Astrocyte (in vitro differentiated cells and primary cell): ENCODE results near the gene SBNO2. TPM values are rescaled to one million over a fixed set of nuclear protein-coding genes. Genes with fewer than 3 reads are reported as not detected.

Experiments used
- DNase-seq: peaks from one replicate; pipeline ENCODE4 v3.0.0-alpha.2; 2010; ENCODE audit warnings: low read depth
- FAIRE-seq: peaks from 2 replicates; lab custom pipeline; 2011; peaks lifted over from hg19 to GRCh38; lab: Jason Lieb, UNC
- H2AFZ ChIP-seq: 2 replicates; pipeline ENCODE4 v1.6.0; 2012; ENCODE audit warnings: low read depth, low read length, inconsistent platforms
- H3K27ac ChIP-seq: 2 replicates; pipeline ENCODE4 v1.5.1; 2011; ENCODE audit warnings: low read depth, low read length, inconsistent platforms
- H3K27me3 ChIP-seq: 2 replicates; pipeline ENCODE4 v1.6.0; 2011; ENCODE audit warnings: low read length, inconsistent platforms; ENCODE audit not compliant: insufficient read depth
- H3K36me3 ChIP-seq: 2 replicates; pipeline ENCODE4 v1.5.1; 2011; ENCODE audit warnings: low read length, inconsistent platforms; ENCODE audit not compliant: insufficient read depth
- H3K4me1 ChIP-seq: 2 replicates; pipeline ENCODE4 v1.5.1; 2011; ENCODE audit warnings: low read length, inconsistent platforms; ENCODE audit not compliant: insufficient read depth
- H3K4me2 ChIP-seq: 2 replicates; pipeline ENCODE4 v1.6.0; 2012; ENCODE audit warnings: low read length, inconsistent platforms
- H3K4me3 ChIP-seq: 2 replicates; pipeline ENCODE4 v1.5.1; 2011; ENCODE audit warnings: low read depth, mild to moderate bottlenecking, low read length, inconsistent platforms; ENCODE audit not compliant: insufficient read depth
- H3K79me2 ChIP-seq: 2 replicates; pipeline ENCODE4 v1.6.0; 2012; ENCODE audit warnings: mild to moderate bottlenecking, low read length, inconsistent platforms; ENCODE audit not compliant: insufficient read depth
- H3K9ac ChIP-seq: 2 replicates; pipeline ENCODE4 v1.6.0; 2012; ENCODE audit warnings: mild to moderate bottlenecking, low read length, inconsistent platforms
- H3K9me3 ChIP-seq: 2 replicates; pipeline ENCODE4 v1.5.1; 2012; ENCODE audit warnings: low read depth, mild to moderate bottlenecking, low read length, inconsistent platforms; ENCODE audit not compliant: insufficient read depth
- H4K20me1 ChIP-seq: 2 replicates; pipeline ENCODE4 v1.6.0; 2012; ENCODE audit warnings: low read length, inconsistent platforms; ENCODE audit not compliant: insufficient read depth
- H3K27ac Mint-ChIP-seq: one replicate; pipeline ENCODE4 v1.8.0; 2021; ENCODE audit warnings: mild to moderate bottlenecking, mixed read lengths; ENCODE audit not compliant: unreplicated experiment
- H3K27me3 Mint-ChIP-seq: one replicate; pipeline ENCODE4 v1.8.0; 2021; ENCODE audit warnings: low read depth, mixed read lengths; ENCODE audit not compliant: unreplicated experiment
- H3K36me3 Mint-ChIP-seq: one replicate; pipeline ENCODE4 v1.8.0; 2021; ENCODE audit warnings: low read depth, mixed read lengths; ENCODE audit not compliant: unreplicated experiment
- H3K4me1 Mint-ChIP-seq: one replicate; pipeline ENCODE4 v1.8.0; 2021; ENCODE audit warnings: low read depth, mixed read lengths; ENCODE audit not compliant: unreplicated experiment
- H3K4me3 Mint-ChIP-seq: one replicate; pipeline ENCODE4 v1.8.0; 2021; ENCODE audit warnings: mild to moderate bottlenecking, moderate library complexity, mixed read lengths; ENCODE audit not compliant: unreplicated experiment
- H3K9me3 Mint-ChIP-seq: one replicate; pipeline ENCODE4 v1.8.0; 2021; ENCODE audit warnings: mild to moderate bottlenecking, mixed read lengths; ENCODE audit not compliant: unreplicated experiment
- EZH2 ChIP-seq: IDR thresholded peaks from 2 replicates; pipeline ENCODE4 v1.6.1; 2012; ENCODE audit warnings: mild to moderate bottlenecking, low read length, inconsistent platforms; ENCODE audit not compliant: insufficient read depth
- total RNA-seq: library from RNA; stranded (reverse); gene quantifications from 2 replicates; pipeline ENCODE4 v1.2.1, GENCODE V29; 2021
- TF ChIP-seq, protein P1 (sequence below): IDR thresholded peaks from 2 replicates; pipeline ENCODE4 v1.5.1; 2011; ENCODE audit warnings: low read depth, mild to moderate bottlenecking, inconsistent platforms, low read length, moderate library complexity; ENCODE audit not compliant: insufficient read depth

The SBNO2 gene
- total RNA-seq, 1 donor from 2014 or later = 39.3 TPM

DNA sequence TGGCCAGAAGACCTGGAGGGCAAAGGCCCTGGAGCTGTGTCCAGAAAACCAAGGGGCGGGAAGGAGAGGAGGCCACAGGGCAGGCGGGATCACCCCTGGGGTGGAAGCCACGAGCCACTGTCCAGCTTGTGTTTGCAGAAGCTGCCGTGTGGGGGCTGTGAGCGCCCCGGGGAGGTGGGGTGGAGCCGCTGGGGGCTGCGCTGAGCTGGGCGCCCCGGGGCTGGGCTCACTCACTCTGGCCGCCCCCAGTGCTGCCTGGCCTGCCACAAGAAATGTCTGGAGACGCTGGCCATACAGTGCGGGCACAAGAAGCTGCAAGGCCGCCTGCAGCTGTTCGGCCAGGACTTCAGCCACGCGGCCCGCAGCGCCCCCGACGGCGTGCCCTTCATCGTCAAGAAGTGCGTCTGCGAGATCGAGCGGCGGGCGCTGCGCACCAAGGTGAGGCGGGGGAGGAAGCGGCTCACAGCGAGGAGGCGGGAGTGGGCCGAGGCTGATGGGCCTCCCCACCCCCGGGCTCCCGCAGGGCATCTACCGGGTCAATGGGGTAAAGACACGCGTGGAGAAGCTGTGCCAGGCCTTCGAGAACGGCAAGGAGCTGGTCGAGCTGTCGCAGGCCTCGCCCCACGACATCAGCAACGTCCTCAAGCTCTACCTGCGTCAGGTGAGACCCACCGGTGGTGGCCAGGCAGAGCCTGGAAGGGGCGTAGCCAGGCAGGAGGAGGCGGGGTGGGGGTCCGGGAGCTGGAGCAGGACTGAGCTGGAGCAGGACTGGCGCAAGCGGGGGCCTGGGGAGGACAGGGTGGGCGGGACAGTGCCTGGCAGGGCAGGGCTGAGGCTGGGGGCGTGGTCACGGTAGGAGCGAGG, 92.5 kb downstream of the SBNO2 start:
- no peaks in the 10 kb centered on the region for H3K9me3 ChIP-seq
- no peaks in the 10 kb centered on the region for H3K36me3 ChIP-seq
- no peak overlapping the region for H3K27ac Mint-ChIP-seq
- no peaks in the 10 kb centered on the region for H3K27me3 ChIP-seq
- H3K4me3 ChIP-seq = no peak overlapping the region
- no peaks in the 10 kb centered on the region for H3K4me1 Mint-ChIP-seq
- no peak overlapping the region for H3K27ac ChIP-seq
- FAIRE-seq (no peak), DNase-seq (no peak)
- H4K20me1 ChIP-seq = peaks cover 3% of the 10 kb centered on the region
- no peak overlapping the region for H3K9ac ChIP-seq
- H3K4me2 ChIP-seq = no peak overlapping the region
- H3K4me1 ChIP-seq = no peaks in the 10 kb centered on the region
- peaks cover 5% of the 10 kb centered on the region for H3K36me3 Mint-ChIP-seq
- H2AFZ ChIP-seq = no peak overlapping the region
- TF ChIP-seq, protein P1, sequence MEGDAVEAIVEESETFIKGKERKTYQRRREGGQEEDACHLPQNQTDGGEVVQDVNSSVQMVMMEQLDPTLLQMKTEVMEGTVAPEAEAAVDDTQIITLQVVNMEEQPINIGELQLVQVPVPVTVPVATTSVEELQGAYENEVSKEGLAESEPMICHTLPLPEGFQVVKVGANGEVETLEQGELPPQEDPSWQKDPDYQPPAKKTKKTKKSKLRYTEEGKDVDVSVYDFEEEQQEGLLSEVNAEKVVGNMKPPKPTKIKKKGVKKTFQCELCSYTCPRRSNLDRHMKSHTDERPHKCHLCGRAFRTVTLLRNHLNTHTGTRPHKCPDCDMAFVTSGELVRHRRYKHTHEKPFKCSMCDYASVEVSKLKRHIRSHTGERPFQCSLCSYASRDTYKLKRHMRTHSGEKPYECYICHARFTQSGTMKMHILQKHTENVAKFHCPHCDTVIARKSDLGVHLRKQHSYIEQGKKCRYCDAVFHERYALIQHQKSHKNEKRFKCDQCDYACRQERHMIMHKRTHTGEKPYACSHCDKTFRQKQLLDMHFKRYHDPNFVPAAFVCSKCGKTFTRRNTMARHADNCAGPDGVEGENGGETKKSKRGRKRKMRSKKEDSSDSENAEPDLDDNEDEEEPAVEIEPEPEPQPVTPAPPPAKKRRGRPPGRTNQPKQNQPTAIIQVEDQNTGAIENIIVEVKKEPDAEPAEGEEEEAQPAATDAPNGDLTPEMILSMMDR = no peak
- TF ChIP-seq EZH2 = no peak
- H3K79me2 ChIP-seq = no peaks in the 10 kb centered on the region
- no peak overlapping the region for H3K4me3 Mint-ChIP-seq
- no peaks in the 10 kb centered on the region for H3K9me3 Mint-ChIP-seq
- H3K27me3 Mint-ChIP-seq = no peaks in the 10 kb centered on the region

- FAIRE-seq = no peak
- TF ChIP-seq EZH2 = no peak
- Mint-ChIP-seq H3K27me3 (peaks cover 4% of the 10 kb centered on the region), H3K4me1 (no peaks in the 10 kb centered on the region), H3K27ac (no peak overlapping the region), H3K9me3 (no peaks in the 10 kb centered on the region), H3K4me3 (no peak overlapping the region), H3K36me3 (peaks cover 5% of the 10 kb centered on the region)
- Histone ChIP-seq H3K9me3 (no peaks in the 10 kb centered on the region), H4K20me1 (peaks cover 3% of the 10 kb centered on the region), H3K4me1 (no peaks in the 10 kb centered on the region), H3K4me3 (no peak overlapping the region), H3K36me3 (no peaks in the 10 kb centered on the region), H2AFZ (no peak overlapping the region), H3K27ac (no peak overlapping the region), H3K9ac (no peak overlapping the region), H3K79me2 (no peaks in the 10 kb centered on the region), H3K4me2 (no peak overlapping the region), H3K27me3 (no peaks in the 10 kb centered on the region)
- no peak for DNase-seq
Measured at GRCh38 chr19:1080360-1081161, 93.5 kb downstream of the SBNO2 start.

DNA sequence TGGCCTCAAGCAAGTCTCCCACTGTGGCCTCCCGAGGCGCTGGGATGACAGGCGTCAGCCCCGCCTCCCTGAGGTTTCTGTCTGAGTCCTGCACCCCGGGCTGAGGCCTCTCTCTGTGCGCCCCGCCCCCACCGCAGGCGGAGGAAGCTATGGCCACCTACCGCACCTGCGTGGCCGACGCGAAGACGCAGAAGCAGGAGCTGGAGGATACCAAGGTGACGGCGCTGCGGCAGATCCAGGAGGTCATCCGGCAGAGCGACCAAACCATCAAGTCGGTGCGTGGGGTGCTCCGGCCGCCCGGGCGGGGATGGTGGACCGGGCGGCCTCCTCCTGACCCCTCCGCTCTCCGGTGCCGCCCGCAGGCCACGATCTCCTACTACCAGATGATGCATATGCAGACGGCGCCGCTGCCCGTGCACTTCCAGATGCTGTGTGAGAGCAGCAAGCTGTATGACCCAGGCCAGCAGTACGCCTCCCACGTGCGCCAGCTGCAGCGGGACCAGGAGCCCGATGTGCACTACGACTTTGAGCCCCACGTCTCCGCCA, 94.4 kb downstream of the SBNO2 start:
- no peak overlapping the region for H3K27ac ChIP-seq
- no peak overlapping the region for H3K9ac ChIP-seq
- H3K4me2 ChIP-seq = no peak overlapping the region
- DNase-seq (no peak), FAIRE-seq (no peak)
- TF ChIP-seq EZH2 = no peak
- TF ChIP-seq, protein P1 = no peak
- H2AFZ ChIP-seq = no peak overlapping the region
- H3K27ac Mint-ChIP-seq = no peak overlapping the region
- H3K36me3 ChIP-seq = no peaks in the 10 kb centered on the region
- H3K27me3 Mint-ChIP-seq = peaks cover 4% of the 10 kb centered on the region
- no peaks in the 10 kb centered on the region for H4K20me1 ChIP-seq
- H3K4me1 ChIP-seq = no peaks in the 10 kb centered on the region
- H3K9me3 Mint-ChIP-seq = no peaks in the 10 kb centered on the region
- H3K4me1 Mint-ChIP-seq = no peaks in the 10 kb centered on the region
- H3K4me3 Mint-ChIP-seq = no peak overlapping the region
- H3K4me3 ChIP-seq = no peak overlapping the region
- H3K9me3 ChIP-seq = no peaks in the 10 kb centered on the region
- H3K36me3 Mint-ChIP-seq = no peaks in the 10 kb centered on the region
- no peaks in the 10 kb centered on the region for H3K79me2 ChIP-seq
- H3K27me3 ChIP-seq = no peaks in the 10 kb centered on the region
